Coronary artery (tissue), 2 donors: ENCODE measurements around the gene DIS3L2.

ENCODE experiments used
- DNase-seq: peaks from one replicate; pipeline ENCODE4 v3.0.0-alpha.2; 2017; ENCODE audit warnings: low spot score
- H3K27ac ChIP-seq, 2 donors: fragments of 200-600 bp; sonication (generic); one replicate each; pipeline ENCODE4 v1.5.1; 2016 to 2019
- H3K4me3 ChIP-seq: fragments of 200-600 bp; sonication (generic); 2 replicates; pipeline ENCODE4 v1.5.1; 2016; ENCODE audit warnings: mild to moderate bottlenecking, moderate library complexity
- CTCF ChIP-seq: fragments of 200-600 bp; sonication (generic); IDR thresholded peaks from one replicate; pipeline ENCODE4 v1.5.1; 2019; ENCODE audit warnings: antibody characterized with exemption

The DIS3L2 gene

GRCh38 chr2:231925303-231926179 lies 36.0 kb upstream of the DIS3L2 start:
- no peak overlapping the region for H3K27ac ChIP-seq
- H3K4me3 ChIP-seq, result peak overlapping the region; percentile 70
- peak; percentile 82 for DNase-seq
- TF ChIP-seq CTCF, result peak; percentile 82

DNA sequence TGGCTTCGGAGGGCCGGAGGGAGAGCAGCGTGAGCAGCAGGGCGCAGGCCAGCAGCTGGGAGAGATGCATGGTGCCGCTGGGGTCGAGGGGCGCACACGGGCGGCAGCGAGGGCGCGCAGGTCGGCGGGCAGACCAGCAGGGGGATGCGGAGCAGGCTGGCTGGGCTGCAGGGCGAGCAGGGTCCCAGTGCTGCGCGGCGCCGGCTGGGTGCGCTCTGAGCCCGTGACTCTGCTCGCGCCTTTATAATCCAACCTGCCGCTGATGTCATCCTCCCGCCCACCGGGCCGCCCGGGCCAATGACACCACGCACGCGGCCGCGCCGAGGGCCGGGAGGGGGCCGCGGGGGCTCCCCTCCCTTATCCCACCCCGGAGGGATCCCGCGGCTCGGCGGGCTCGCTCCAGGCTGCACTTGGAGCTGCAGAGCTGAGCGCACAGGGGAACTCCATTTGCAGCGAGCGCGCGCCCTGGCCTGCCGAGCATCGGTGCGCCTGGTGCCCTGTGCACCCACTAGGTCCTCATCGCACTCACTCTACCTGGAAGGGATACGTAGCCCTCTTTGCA lies 35.3 kb upstream of the DIS3L2 start, which contains the start of gene NPPC:
TSS of gene NPPC (minus strand) at position 217 of the 562 bp plus-strand sequence. CDS start at position 70, 147 bp downstream.
- Histone ChIP-seq H3K27ac (no peak within 1 kb of the TSS), H3K4me3 (peak within 1 kb of the TSS; percentile 70)
- TF ChIP-seq CTCF, result no peak
- peak; percentile 65 for DNase-seq

GRCh38 chr2:231926761-231927565 lies 34.5 kb upstream of the DIS3L2 start:
- H3K27ac ChIP-seq, result no peak overlapping the region
- peak overlapping the region; percentile 70 for H3K4me3 ChIP-seq
- DNase-seq, result peak; percentile 61
- no peak for TF ChIP-seq CTCF

GRCh38 chr2:231927566-231927890 lies 34.0 kb upstream of the DIS3L2 start:
- H3K27ac ChIP-seq, result no peak overlapping the region
- no peak for DNase-seq
- no peak overlapping the region for H3K4me3 ChIP-seq
- no peak for TF ChIP-seq CTCF

- H3K4me3 ChIP-seq, result no peak overlapping the region
- no peak for TF ChIP-seq CTCF
- no peak overlapping the region for H3K27ac ChIP-seq
- peak; percentile 64 for DNase-seq
These were observed 33.0 kb upstream of the DIS3L2 start for GRCh38 chr2:231928481-231928880.

DNA sequence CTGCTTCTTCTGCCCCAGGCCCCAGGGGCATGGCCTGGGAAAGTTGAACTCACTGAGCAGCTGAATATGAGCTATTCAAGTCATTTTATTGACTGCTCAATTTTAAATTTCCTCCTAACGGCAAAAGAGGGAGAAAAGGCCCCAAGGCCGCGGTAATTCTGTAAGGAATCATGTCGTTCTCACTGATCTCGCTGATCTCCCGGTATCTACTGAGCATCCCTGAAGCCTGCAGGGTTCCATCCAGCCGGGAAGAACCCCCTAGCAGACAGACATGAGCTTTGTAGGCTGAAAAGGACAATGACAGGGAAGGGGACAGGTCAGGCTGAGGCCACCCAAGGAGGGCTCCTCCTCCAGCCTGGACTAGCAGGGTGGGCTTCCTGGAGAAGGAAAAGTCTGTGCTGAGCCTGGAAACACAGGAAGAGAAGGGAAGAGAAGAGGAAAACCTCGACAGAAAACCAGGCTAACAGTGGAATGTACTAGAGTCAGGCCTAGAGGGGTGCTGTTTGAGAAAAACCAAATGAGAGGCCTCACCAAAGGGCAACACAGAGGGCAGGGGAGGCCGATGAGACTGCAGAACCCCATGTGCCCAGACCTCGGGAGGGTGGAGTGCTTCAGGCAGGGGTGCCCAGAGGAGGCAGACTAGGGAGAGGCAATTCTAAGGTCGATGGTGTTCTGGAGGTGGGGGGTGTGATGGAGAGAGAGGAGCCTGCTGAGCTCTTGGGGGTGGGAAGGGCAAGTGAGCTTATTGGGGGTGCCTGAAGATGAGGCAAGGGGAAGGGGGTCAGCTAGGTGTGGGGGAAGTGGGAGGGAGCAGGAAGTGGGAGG lies 32.4 kb upstream of the DIS3L2 start:
- no peak overlapping the region for H3K4me3 ChIP-seq
- no peak overlapping the region for H3K27ac ChIP-seq
- no peak for TF ChIP-seq CTCF
- DNase-seq, result peak; percentile 21
